HG02981 (cell line): Measurements from ENCODE around the gene PKD1L1.

Source experiments
- ATAC-seq: cut with Tn5 transposase; IDR thresholded peaks from one replicate; pipeline ENCODE4 v1.9.1; 2021; ENCODE audit warnings: mild to moderate bottlenecking, moderate library complexity; ENCODE audit not compliant: unreplicated experiment

The PKD1L1 gene

GRCh38 chr7:47747160-47747559 is 201.1 kb downstream of the PKD1L1 start:
- no peak for ATAC-seq

GRCh38 chr7:47746468-47746867 is 201.8 kb downstream of the PKD1L1 start:
- ATAC-seq = no peak

- no peak for ATAC-seq
These were observed 203.4 kb downstream of the PKD1L1 start for GRCh38 chr7:47744883-47745282.

- ATAC-seq = no peak
These were observed 204.2 kb downstream of the PKD1L1 start for GRCh38 chr7:47743965-47744591.

GRCh38 chr7:47741984-47742383 is 206.3 kb downstream of the PKD1L1 start:
- no peak for ATAC-seq

- no peak for ATAC-seq
These were observed 208.4 kb downstream of the PKD1L1 start for GRCh38 chr7:47739891-47740290.

- ATAC-seq = no peak
These were observed 208.9 kb downstream of the PKD1L1 start for GRCh38 chr7:47739301-47739875.

GRCh38 chr7:47738563-47739166 is 209.6 kb downstream of the PKD1L1 start:
- ATAC-seq = no peak

- ATAC-seq = no peak
These were observed 210.7 kb downstream of the PKD1L1 start for GRCh38 chr7:47737601-47738000.

- ATAC-seq = no peak
These were observed 212.6 kb downstream of the PKD1L1 start for GRCh38 chr7:47735431-47736345.

GRCh38 chr7:47734949-47735291 is 213.3 kb downstream of the PKD1L1 start:
- ATAC-seq = no peak

- ATAC-seq = no peak
These were observed 213.8 kb downstream of the PKD1L1 start for GRCh38 chr7:47734287-47734948.

GRCh38 chr7:47730142-47730541 is 218.1 kb downstream of the PKD1L1 start:
- no peak for ATAC-seq

GRCh38 chr7:47726047-47726726 is 222.1 kb downstream of the PKD1L1 start:
- ATAC-seq = no peak

- no peak for ATAC-seq
These were observed 223.1 kb downstream of the PKD1L1 start for GRCh38 chr7:47725031-47725780.
